PC-9 (cell line): ENCODE data around the gene APPL2. TPM values are rescaled to one million over a fixed set of nuclear protein-coding genes. Genes with fewer than 3 reads are reported as not detected.

Source experiments
- BruUV-seq: library from RNA; stranded (reverse); fragments of 400-500 nt; replicated peaks from 2 replicates; lab custom pipeline; 2021; lab: Mats Ljungman, UMichigan
- CTCF ChIA-PET: fragments of 300-600 bp; sonication (Branson Sonifier 250); formaldehyde crosslinking; loops from one replicate; lab custom pipeline; 2022; ENCODE audit warnings: antibody characterized with exemption; lab: Charles Lee
- POLR2A ChIA-PET: fragments of 300-600 bp; sonication (Branson Sonifier 250); formaldehyde crosslinking; loops from one replicate; lab custom pipeline; 2022; ENCODE audit warnings: antibody characterized with exemption; ENCODE audit not compliant: unreplicated experiment; lab: Charles Lee
- DNase-seq, 2 experiments: peaks; one replicate each; pipeline versions ENCODE4 v3.0.0 to v3.0.0-alpha.2; 2015 to 2022; ENCODE audit warnings: mixed read lengths in 1 of 2
- H2AFZ ChIP-seq: fragments of 200-600 bp; sonication (generic); 2 replicates; pipeline ENCODE4 v1.8.1; 2017; ENCODE audit warnings: antibody characterized with exemption
- H3F3A ChIP-seq: fragments of 200-600 bp; sonication (generic); 2 replicates; pipeline ENCODE4 v1.8.1; 2017; ENCODE audit warnings: antibody characterized with exemption, mild to moderate bottlenecking, low read depth; ENCODE audit not compliant: insufficient read depth
- H3K27ac ChIP-seq: fragments of 200-600 bp; sonication (generic); 2 replicates; pipeline ENCODE4 v1.6.1; 2016; ENCODE audit warnings: mixed run types
- H3K27me3 ChIP-seq: fragments of 200-600 bp; sonication (generic); 2 replicates; pipeline ENCODE4 v1.6.1; 2016; ENCODE audit warnings: low read depth, mixed run types; ENCODE audit not compliant: insufficient read depth
- H3K36me3 ChIP-seq: fragments of 200-600 bp; sonication (generic); 2 replicates; pipeline ENCODE4 v1.6.1; 2016; ENCODE audit warnings: low read depth, mixed run types
- H3K4me1 ChIP-seq: fragments of 200-600 bp; sonication (generic); replicated peaks from 2 replicates; pipeline ENCODE4 v1.6.1; 2016; ENCODE audit warnings: mixed run types; ENCODE audit not compliant: insufficient read depth
- H3K4me2 ChIP-seq: fragments of 200-600 bp; sonication (generic); 2 replicates; pipeline ENCODE4 v1.6.1; 2017; ENCODE audit warnings: mixed run types
- H3K4me3 ChIP-seq: fragments of 200-600 bp; sonication (generic); 2 replicates; pipeline ENCODE4 v1.6.1; 2016; ENCODE audit warnings: mixed run types
- H3K79me2 ChIP-seq: fragments of 200-600 bp; sonication (generic); 2 replicates; pipeline ENCODE4 v1.6.1; 2017; ENCODE audit warnings: low read depth, mixed run types
- H3K9me2 ChIP-seq: fragments of 200-600 bp; sonication (generic); 2 replicates; pipeline ENCODE4 v1.8.1; 2017; ENCODE audit warnings: mild to moderate bottlenecking; ENCODE audit not compliant: insufficient read depth
- H3K9me3 ChIP-seq: fragments of 200-600 bp; sonication (generic); 2 replicates; pipeline ENCODE4 v1.8.1; 2016; ENCODE audit warnings: low read depth; ENCODE audit not compliant: insufficient read depth
- H4K20me1 ChIP-seq: fragments of 200-600 bp; sonication (generic); 2 replicates; pipeline ENCODE4 v1.8.1; 2017; ENCODE audit not compliant: insufficient read depth
- CTCF ChIP-seq: fragments of 200-600 bp; sonication (generic); conservative IDR thresholded peaks from 2 replicates; pipeline ENCODE4 v1.6.1; 2017; ENCODE audit warnings: mixed run types, antibody characterized with exemption, mild to moderate bottlenecking, moderate library complexity
- EZH2 ChIP-seq: fragments of 200-600 bp; sonication (generic); IDR thresholded peaks from 2 replicates; pipeline ENCODE4 v1.8.0; 2017; ENCODE audit warnings: antibody characterized with exemption, low read depth
- intact Hi-C: fragments of 100-400 bp; cut with micrococcal nuclease; formaldehyde crosslinking; loops from one replicate; pipeline ENCODE4 v1.10.0; 2022; ENCODE audit not compliant: unreplicated experiment
- total RNA-seq: library from RNA; stranded (reverse); gene quantifications from 2 replicates; pipeline ENCODE4 v1.2.3, GENCODE V29; 2021

The APPL2 gene
- total RNA-seq, 1 experiment from 2014 or later = 24.3 TPM

DNA sequence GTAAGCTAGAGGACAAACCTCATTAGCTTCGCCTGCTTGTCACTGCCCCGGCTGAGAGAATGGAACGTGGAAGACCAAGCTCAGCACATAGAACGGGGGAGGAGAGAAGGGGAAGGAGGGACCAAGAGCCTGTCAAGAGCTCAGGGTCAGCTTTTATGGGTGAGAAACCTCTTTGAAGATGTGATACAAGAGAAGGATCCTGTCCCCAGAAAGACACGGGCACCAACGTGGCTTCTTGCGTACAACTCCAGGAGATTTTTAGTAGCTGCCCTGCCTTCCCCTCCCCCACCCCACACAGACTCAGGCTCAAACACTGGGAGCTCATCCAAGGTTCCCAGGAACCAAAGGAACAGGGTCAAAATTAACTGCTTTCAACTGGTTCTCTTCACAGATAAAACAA is 34.7 kb downstream of the APPL2 start:
- H3K4me1 ChIP-seq = no peaks in the 10 kb centered on the region
- no peaks in the 10 kb centered on the region for H3F3A ChIP-seq
- H4K20me1 ChIP-seq = no peaks in the 10 kb centered on the region
- no peak for TF ChIP-seq CTCF
- no peaks in the 10 kb centered on the region for H3K36me3 ChIP-seq
- no peak overlapping the region for H3K27ac ChIP-seq
- H3K9me2 ChIP-seq = no peaks in the 10 kb centered on the region
- H3K4me2 ChIP-seq = no peak overlapping the region
- intact Hi-C loops = no loop called here
- no peaks in the 10 kb centered on the region for H3K79me2 ChIP-seq
- no peak overlapping the region for H3K4me3 ChIP-seq
- no peak for DNase-seq
- ChIA-PET POLR2A (no interaction called here), CTCF (no interaction called here)
- no peaks in the 10 kb centered on the region for H3K27me3 ChIP-seq
- no TSS peak for BruUV-seq
- no peaks in the 10 kb centered on the region for H3K9me3 ChIP-seq
- H2AFZ ChIP-seq = no peak overlapping the region

GRCh38 chr12:105200385-105200784 is 35.6 kb downstream of the APPL2 start:
- CTCF ChIA-PET = no interaction called here
- intact Hi-C loops = no loop called here
- no peak overlapping the region for H3K4me2 ChIP-seq
- no peaks in the 10 kb centered on the region for H3K4me1 ChIP-seq
- TF ChIP-seq EZH2 (no peak), CTCF (no peak)
- no peak for DNase-seq
- H2AFZ ChIP-seq = no peak overlapping the region
- no peaks in the 10 kb centered on the region for H3K27me3 ChIP-seq
- no peaks in the 10 kb centered on the region for H3F3A ChIP-seq
- H3K9me2 ChIP-seq = no peaks in the 10 kb centered on the region
- H3K36me3 ChIP-seq = no peaks in the 10 kb centered on the region
- H3K9me3 ChIP-seq = no peaks in the 10 kb centered on the region
- H3K4me3 ChIP-seq = no peak overlapping the region
- H4K20me1 ChIP-seq = no peaks in the 10 kb centered on the region
- BruUV-seq = no TSS peak
- no peak overlapping the region for H3K27ac ChIP-seq
- POLR2A ChIA-PET = no interaction called here
- no peaks in the 10 kb centered on the region for H3K79me2 ChIP-seq

GRCh38 chr12:105198961-105199360 is 37.0 kb downstream of the APPL2 start:
- ChIA-PET CTCF (no interaction called here), POLR2A (no interaction called here)
- H3K36me3 ChIP-seq = no peaks in the 10 kb centered on the region

More at GRCh38 chr12:105198961-105199360, 37.0 kb downstream of the APPL2 start:
- Histone ChIP-seq H3F3A (no peaks in the 10 kb centered on the region), H4K20me1 (no peaks in the 10 kb centered on the region), H3K9me3 (no peaks in the 10 kb centered on the region), H2AFZ (no peak overlapping the region), H3K4me3 (no peak overlapping the region), H3K27me3 (no peaks in the 10 kb centered on the region), H3K4me1 (no peaks in the 10 kb centered on the region), H3K9me2 (no peaks in the 10 kb centered on the region), H3K27ac (no peak overlapping the region), H3K79me2 (no peaks in the 10 kb centered on the region), H3K4me2 (no peak overlapping the region)
- DNase-seq = no peak
- intact Hi-C loops = no loop called here
- TF ChIP-seq CTCF (no peak), EZH2 (no peak)
- BruUV-seq = no TSS peak
